GF-D8 (cell line): ENCODE data around the gene YWHAH.

ENCODE experiments used
- DNase-seq: peaks from one replicate; lab custom pipeline; 2025; lab: John Stamatoyannopoulos, UW

The YWHAH gene

GRCh38 chr22:31943978-31944699 lies at the start of gene YWHAH:
YWHAH (plus strand) TSS chr22:31944535; CDS start chr22:31944734, 199 bp downstream.
- DNase-seq: peak; percentile 78

- DNase-seq: no peak
Observed at GRCh38 chr22:31895411-31896123, 48.8 kb upstream of the YWHAH start.

- DNase-seq: no peak
Observed at GRCh38 chr22:31896472-31896871, 47.9 kb upstream of the YWHAH start.

GRCh38 chr22:31897842-31898805 lies 46.2 kb upstream of the YWHAH start:
- no peak for DNase-seq

- DNase-seq: no peak
Observed at GRCh38 chr22:31898926-31899325, 45.4 kb upstream of the YWHAH start.

- DNase-seq: no peak
Observed at GRCh38 chr22:31899669-31900068, 44.7 kb upstream of the YWHAH start.

- no peak for DNase-seq
Observed at GRCh38 chr22:31901388-31902137, 42.8 kb upstream of the YWHAH start.

- no peak for DNase-seq
Observed at GRCh38 chr22:31904651-31905050, 39.7 kb upstream of the YWHAH start.

GRCh38 chr22:31905356-31905755 lies 39.0 kb upstream of the YWHAH start:
- no peak for DNase-seq

GRCh38 chr22:31906086-31906485 lies 38.2 kb upstream of the YWHAH start:
- DNase-seq: no peak

- no peak for DNase-seq
Observed at GRCh38 chr22:31906569-31906968, 37.8 kb upstream of the YWHAH start.

GRCh38 chr22:31909977-31910376 lies 34.4 kb upstream of the YWHAH start:
- no peak for DNase-seq

GRCh38 chr22:31911565-31912406 lies 32.5 kb upstream of the YWHAH start:
- DNase-seq: no peak

- no peak for DNase-seq
Observed at GRCh38 chr22:31912407-31912743, 32.0 kb upstream of the YWHAH start.

- no peak for DNase-seq
Observed at GRCh38 chr22:31915586-31915985, 28.7 kb upstream of the YWHAH start.

- DNase-seq: no peak
Observed at GRCh38 chr22:31917227-31917921, 27.0 kb upstream of the YWHAH start.

GRCh38 chr22:31919730-31920129 lies 24.6 kb upstream of the YWHAH start:
- no peak for DNase-seq

GRCh38 chr22:31920306-31920705 lies 24.0 kb upstream of the YWHAH start:
- DNase-seq: no peak

- DNase-seq: no peak
Observed at GRCh38 chr22:31921106-31921505, 23.2 kb upstream of the YWHAH start.

GRCh38 chr22:31922534-31922933 lies 21.8 kb upstream of the YWHAH start:
- DNase-seq: no peak
